PC-9 (cell line): Measurements from ENCODE around the gene FARS2. TPM values are rescaled to one million over a fixed set of nuclear protein-coding genes. Genes with fewer than 3 reads are reported as not detected.

Experiments
- BruUV-seq: library from RNA; stranded (reverse); fragments of 400-500 nt; replicated peaks from 2 replicates; lab custom pipeline; 2021; lab: Mats Ljungman, UMichigan
- CTCF ChIA-PET: fragments of 300-600 bp; sonication (Branson Sonifier 250); formaldehyde crosslinking; loops from one replicate; lab custom pipeline; 2022; ENCODE audit warnings: antibody characterized with exemption; lab: Charles Lee
- POLR2A ChIA-PET: fragments of 300-600 bp; sonication (Branson Sonifier 250); formaldehyde crosslinking; loops from one replicate; lab custom pipeline; 2022; ENCODE audit warnings: antibody characterized with exemption; ENCODE audit not compliant: unreplicated experiment; lab: Charles Lee
- DNase-seq, 2 experiments: peaks; one replicate each; pipeline versions ENCODE4 v3.0.0 to v3.0.0-alpha.2; 2015 to 2022; ENCODE audit warnings: mixed read lengths in 1 of 2
- H2AFZ ChIP-seq: fragments of 200-600 bp; sonication (generic); 2 replicates; pipeline ENCODE4 v1.8.1; 2017; ENCODE audit warnings: antibody characterized with exemption
- H3F3A ChIP-seq: fragments of 200-600 bp; sonication (generic); 2 replicates; pipeline ENCODE4 v1.8.1; 2017; ENCODE audit warnings: antibody characterized with exemption, mild to moderate bottlenecking, low read depth; ENCODE audit not compliant: insufficient read depth
- H3K27ac ChIP-seq: fragments of 200-600 bp; sonication (generic); 2 replicates; pipeline ENCODE4 v1.6.1; 2016; ENCODE audit warnings: mixed run types
- H3K27me3 ChIP-seq: fragments of 200-600 bp; sonication (generic); 2 replicates; pipeline ENCODE4 v1.6.1; 2016; ENCODE audit warnings: low read depth, mixed run types; ENCODE audit not compliant: insufficient read depth
- H3K36me3 ChIP-seq: fragments of 200-600 bp; sonication (generic); 2 replicates; pipeline ENCODE4 v1.6.1; 2016; ENCODE audit warnings: low read depth, mixed run types
- H3K4me1 ChIP-seq: fragments of 200-600 bp; sonication (generic); replicated peaks from 2 replicates; pipeline ENCODE4 v1.6.1; 2016; ENCODE audit warnings: mixed run types; ENCODE audit not compliant: insufficient read depth
- H3K4me2 ChIP-seq: fragments of 200-600 bp; sonication (generic); 2 replicates; pipeline ENCODE4 v1.6.1; 2017; ENCODE audit warnings: mixed run types
- H3K4me3 ChIP-seq: fragments of 200-600 bp; sonication (generic); 2 replicates; pipeline ENCODE4 v1.6.1; 2016; ENCODE audit warnings: mixed run types
- H3K79me2 ChIP-seq: fragments of 200-600 bp; sonication (generic); 2 replicates; pipeline ENCODE4 v1.6.1; 2017; ENCODE audit warnings: low read depth, mixed run types
- H3K9me2 ChIP-seq: fragments of 200-600 bp; sonication (generic); 2 replicates; pipeline ENCODE4 v1.8.1; 2017; ENCODE audit warnings: mild to moderate bottlenecking; ENCODE audit not compliant: insufficient read depth
- H3K9me3 ChIP-seq: fragments of 200-600 bp; sonication (generic); 2 replicates; pipeline ENCODE4 v1.8.1; 2016; ENCODE audit warnings: low read depth; ENCODE audit not compliant: insufficient read depth
- H4K20me1 ChIP-seq: fragments of 200-600 bp; sonication (generic); 2 replicates; pipeline ENCODE4 v1.8.1; 2017; ENCODE audit not compliant: insufficient read depth
- EZH2 ChIP-seq: fragments of 200-600 bp; sonication (generic); IDR thresholded peaks from 2 replicates; pipeline ENCODE4 v1.8.0; 2017; ENCODE audit warnings: antibody characterized with exemption, low read depth
- intact Hi-C: fragments of 100-400 bp; cut with micrococcal nuclease; formaldehyde crosslinking; loops from one replicate; pipeline ENCODE4 v1.10.0; 2022; ENCODE audit not compliant: unreplicated experiment
- total RNA-seq: library from RNA; stranded (reverse); gene quantifications from 2 replicates; pipeline ENCODE4 v1.2.3, GENCODE V29; 2021
- TF ChIP-seq, protein P1 (sequence below): fragments of 200-600 bp; sonication (generic); conservative IDR thresholded peaks from 2 replicates; pipeline ENCODE4 v1.6.1; 2017; ENCODE audit warnings: mixed run types, antibody characterized with exemption, mild to moderate bottlenecking, moderate library complexity

Gene FARS2
- total RNA-seq, 1 experiment from 2014 or later = 26.7 TPM

DNA sequence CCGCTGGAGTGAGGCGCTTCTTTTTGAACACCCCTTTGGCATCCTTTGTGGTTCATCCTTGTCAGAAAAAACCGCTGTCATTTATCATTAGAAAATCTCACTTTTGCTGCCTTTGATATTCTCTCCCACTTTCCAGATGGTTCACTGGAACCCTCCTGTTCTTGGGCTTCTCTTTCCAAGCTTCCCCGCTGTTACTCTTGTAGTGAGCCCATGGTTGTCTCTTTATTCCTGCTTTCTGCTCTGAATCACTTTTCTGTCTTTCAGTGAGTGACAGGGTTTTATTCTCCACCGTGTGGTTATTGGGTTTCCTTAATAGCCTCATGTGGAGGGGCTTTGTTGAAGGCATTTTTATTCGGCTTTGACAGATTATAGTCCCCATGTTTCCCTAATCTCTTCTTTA is 117.0 kb downstream of the FARS2 start:
- Histone ChIP-seq H3K4me2 (no peak overlapping the region), H4K20me1 (no peaks in the 10 kb centered on the region), H3K9me2 (no peaks in the 10 kb centered on the region), H3F3A (no peaks in the 10 kb centered on the region), H3K27me3 (no peaks in the 10 kb centered on the region), H3K9me3 (no peaks in the 10 kb centered on the region), H2AFZ (no peak overlapping the region), H3K4me1 (no peaks in the 10 kb centered on the region), H3K4me3 (no peak overlapping the region), H3K36me3 (no peaks in the 10 kb centered on the region), H3K79me2 (no peaks in the 10 kb centered on the region), H3K27ac (no peak overlapping the region)
- no TSS peak for BruUV-seq
- intact Hi-C loops = loop anchor here (5.0 kb wide), 2 partner anchors 236 to 321 kb away; no protein-coding TSS in a partner anchor
- POLR2A ChIA-PET = no interaction called here
- no peak for DNase-seq
- CTCF ChIA-PET = no interaction called here
- TF ChIP-seq EZH2 = no peak
- TF ChIP-seq, protein P1, sequence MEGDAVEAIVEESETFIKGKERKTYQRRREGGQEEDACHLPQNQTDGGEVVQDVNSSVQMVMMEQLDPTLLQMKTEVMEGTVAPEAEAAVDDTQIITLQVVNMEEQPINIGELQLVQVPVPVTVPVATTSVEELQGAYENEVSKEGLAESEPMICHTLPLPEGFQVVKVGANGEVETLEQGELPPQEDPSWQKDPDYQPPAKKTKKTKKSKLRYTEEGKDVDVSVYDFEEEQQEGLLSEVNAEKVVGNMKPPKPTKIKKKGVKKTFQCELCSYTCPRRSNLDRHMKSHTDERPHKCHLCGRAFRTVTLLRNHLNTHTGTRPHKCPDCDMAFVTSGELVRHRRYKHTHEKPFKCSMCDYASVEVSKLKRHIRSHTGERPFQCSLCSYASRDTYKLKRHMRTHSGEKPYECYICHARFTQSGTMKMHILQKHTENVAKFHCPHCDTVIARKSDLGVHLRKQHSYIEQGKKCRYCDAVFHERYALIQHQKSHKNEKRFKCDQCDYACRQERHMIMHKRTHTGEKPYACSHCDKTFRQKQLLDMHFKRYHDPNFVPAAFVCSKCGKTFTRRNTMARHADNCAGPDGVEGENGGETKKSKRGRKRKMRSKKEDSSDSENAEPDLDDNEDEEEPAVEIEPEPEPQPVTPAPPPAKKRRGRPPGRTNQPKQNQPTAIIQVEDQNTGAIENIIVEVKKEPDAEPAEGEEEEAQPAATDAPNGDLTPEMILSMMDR = no peak

DNA sequence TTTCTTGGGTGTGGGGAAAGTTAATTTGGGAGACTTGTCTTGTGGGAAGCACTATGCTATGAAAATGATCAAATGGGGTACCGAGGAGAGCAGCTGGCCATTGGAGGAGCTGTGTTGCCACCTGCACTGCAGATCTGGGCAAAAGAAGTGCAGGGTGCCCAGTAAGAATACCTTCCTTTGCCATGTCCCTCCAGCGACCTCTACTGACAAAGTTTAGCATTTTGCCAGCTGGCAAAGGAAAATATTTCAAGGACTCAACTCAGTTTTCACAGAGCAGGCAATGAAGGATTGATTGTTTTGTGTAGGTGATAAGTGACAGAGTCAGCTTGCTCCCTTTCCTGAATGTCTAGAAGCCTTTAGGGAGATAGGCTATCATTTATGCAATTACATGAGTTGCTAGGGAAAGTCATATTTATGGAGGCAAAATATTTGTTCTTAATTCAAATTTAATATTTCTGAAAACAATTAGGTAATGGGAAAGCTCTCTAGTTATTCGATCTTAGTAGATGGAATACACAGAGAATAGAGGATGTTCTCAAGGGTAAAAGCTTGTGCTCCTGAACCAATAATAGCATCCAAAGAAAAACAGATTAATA is 118.4 kb downstream of the FARS2 start:
- ChIA-PET CTCF (interaction anchor here (0.6 to 1.1 kb wide), 5 partner anchors 33 to 1373 kb away, joined by 3 to 9 read pairs (median 3); no protein-coding TSS in a partner anchor), POLR2A (no interaction called here)
- H3K4me3 ChIP-seq = no peak overlapping the region
- H3K4me2 ChIP-seq = no peak overlapping the region
- H3K9me3 ChIP-seq = no peaks in the 10 kb centered on the region
- no TSS peak for BruUV-seq
- no peak overlapping the region for H2AFZ ChIP-seq
- no peaks in the 10 kb centered on the region for H3K4me1 ChIP-seq
- no peaks in the 10 kb centered on the region for H3K27me3 ChIP-seq
- H3F3A ChIP-seq = no peaks in the 10 kb centered on the region
- peak in 1 of 2 experiments; percentile 22 for DNase-seq
- intact Hi-C loops = loop anchor here (5.0 kb wide), 2 partner anchors 237 to 322 kb away; no protein-coding TSS in a partner anchor
- no peaks in the 10 kb centered on the region for H4K20me1 ChIP-seq
- no peaks in the 10 kb centered on the region for H3K9me2 ChIP-seq
- TF ChIP-seq, protein P1 = peak; percentile 72
- no peak for TF ChIP-seq EZH2
- H3K36me3 ChIP-seq = no peaks in the 10 kb centered on the region
- no peaks in the 10 kb centered on the region for H3K79me2 ChIP-seq
- no peak overlapping the region for H3K27ac ChIP-seq

DNA sequence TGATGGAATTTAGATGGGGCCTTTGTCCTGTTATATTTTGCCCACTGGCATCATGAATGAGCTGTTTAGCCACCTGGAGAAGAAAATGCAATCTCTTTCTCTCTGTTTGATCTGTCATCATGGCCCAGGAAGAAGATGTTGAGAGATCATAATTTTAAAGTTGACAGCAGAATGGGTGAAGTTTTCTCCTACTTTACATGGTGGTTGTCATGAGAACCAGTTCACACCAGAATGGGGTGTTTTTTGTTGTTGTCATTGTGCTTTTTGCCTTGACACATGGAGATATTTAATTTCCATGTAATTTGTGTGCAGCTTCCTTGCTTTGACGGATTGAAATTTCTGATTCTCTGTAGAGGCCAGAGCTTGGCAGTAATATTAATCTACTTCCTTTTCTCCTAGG is 122.5 kb downstream of the FARS2 start:
- no peak overlapping the region for H2AFZ ChIP-seq
- H3K9me2 ChIP-seq = no peaks in the 10 kb centered on the region
- no peaks in the 10 kb centered on the region for H3K4me1 ChIP-seq
- BruUV-seq = no TSS peak
- no peaks in the 10 kb centered on the region for H3K27me3 ChIP-seq
- no peak overlapping the region for H3K4me2 ChIP-seq
- H3K79me2 ChIP-seq = no peaks in the 10 kb centered on the region
- no peak overlapping the region for H3K27ac ChIP-seq
- no peaks in the 10 kb centered on the region for H3K36me3 ChIP-seq
- POLR2A ChIA-PET = no interaction called here
- no peaks in the 10 kb centered on the region for H4K20me1 ChIP-seq
- no peak overlapping the region for H3K4me3 ChIP-seq
- no peaks in the 10 kb centered on the region for H3K9me3 ChIP-seq
- no peak for DNase-seq
- intact Hi-C loops = no loop called here
- no peaks in the 10 kb centered on the region for H3F3A ChIP-seq
- no peak for TF ChIP-seq EZH2
- TF ChIP-seq, protein P1 = no peak
- CTCF ChIA-PET = no interaction called here
